H1 (cell line): ENCODE results near the gene TSPAN16. TPM values are rescaled to one million over a fixed set of nuclear protein-coding genes. Genes with fewer than 3 reads are reported as not detected.

ENCODE experiments used
- CHD1 ChIP-seq: IDR thresholded peaks from 2 replicates; pipeline ENCODE4 v1.6.1; 2012; ENCODE audit warnings: low read depth, low read length, improper control_type of control experiment
- E2F6 ChIP-seq: IDR thresholded peaks from 2 replicates; pipeline ENCODE4 v1.6.1; 2012; ENCODE audit warnings: inconsistent platforms
- EGR1 ChIP-seq: IDR thresholded peaks from 2 replicates; pipeline ENCODE4 v1.6.1; 2011; ENCODE audit warnings: low read depth, low read length, borderline replicate concordance
- GABPA ChIP-seq: IDR thresholded peaks from 2 replicates; pipeline ENCODE4 v1.6.1; 2011; ENCODE audit warnings: mild to moderate bottlenecking, low read length, moderate library complexity, borderline replicate concordance; ENCODE audit not compliant: insufficient read depth
- KDM1A ChIP-seq: fragments of 200-600, 300-600 bp; sonication (generic); IDR thresholded peaks from 2 replicates; pipeline ENCODE4 v1.7.1; 2016; ENCODE audit warnings: mild to moderate bottlenecking, low read length, borderline replicate concordance
- MAFK ChIP-seq: IDR thresholded peaks from 2 replicates; pipeline ENCODE4 v1.6.1; 2012; ENCODE audit warnings: low read depth, mild to moderate bottlenecking, improper control_type of control experiment, low read length
- SIX5 ChIP-seq: IDR thresholded peaks from 2 replicates; pipeline ENCODE4 v1.6.1; 2011; ENCODE audit warnings: mild to moderate bottlenecking, low read depth, low read length
- USF2 ChIP-seq: IDR thresholded peaks from 2 replicates; pipeline ENCODE4 v1.6.1; 2011; ENCODE audit warnings: low read length, improper control_type of control experiment
- polyA plus RNA-seq, 7 experiments: library from polyadenylated mRNA; depleted of rRNA in 3 of 7; stranded (reverse) in 5 of 7; unstranded in 2 of 7; fragments of >200 nt in 5 of 7; fragments of 200-250 nt in 2 of 7; gene quantifications; 1 replicate in 5 of 7; 2 replicates in 1 of 7; 4 replicates in 1 of 7; pipeline versions ENCODE4 v1.2.1 to v1.2.3, GENCODE V29; 2011 to 2013; ENCODE audit warnings: missing spikeins in 2 of 7, mixed read lengths in 2 of 7
- total RNA-seq: library from RNA; stranded (reverse); fragmentation: NEBNext Ultra II Directional; extraction: Animal tissue kit (Norgen Biotek cat#: 25700); gene quantifications from 2 replicates; pipeline ENCODE4 v1.2.1, GENCODE V29; 2021

Gene TSPAN16
- total and polyA plus RNA-seq, 2 of the 8 experiments (the other 6 are each of a cell fraction or from before 2014, with no cell fraction given), result not detected

DNA sequence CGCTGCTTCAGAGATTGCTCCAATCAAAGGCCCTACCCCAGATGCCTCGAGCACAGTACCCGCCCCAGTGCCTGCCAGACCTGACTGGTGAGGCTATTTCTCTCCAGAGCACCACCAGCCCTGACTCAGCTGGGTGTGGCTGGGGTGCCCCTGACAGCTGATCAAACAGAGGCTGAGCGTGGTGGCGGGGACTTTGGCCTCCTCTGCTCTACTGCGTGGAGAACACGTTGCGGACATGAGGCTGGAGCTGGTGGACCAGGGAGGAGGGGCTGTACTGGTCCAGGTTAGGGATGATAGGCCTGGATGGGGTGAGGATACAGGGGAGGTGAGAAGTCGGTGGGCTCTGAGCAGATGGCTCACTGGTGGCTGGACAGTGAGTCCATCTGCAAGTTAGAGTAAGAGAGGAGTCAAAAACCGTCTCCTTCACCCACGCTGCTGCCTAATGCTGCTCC is 30.1 kb upstream of the TSPAN16 start (continued):
- TF ChIP-seq USF2 (no peak), KDM1A (no peak), MAFK (no peak), EGR1 (no peak), GABPA (no peak), SIX5 (no peak), E2F6 (no peak), CHD1 (no peak)
